GM12878 (cell line): ENCODE data around the gene PLAGL1. TPM values are rescaled to one million over a fixed set of nuclear protein-coding genes. Genes with fewer than 3 reads are reported as not detected.

Experiments
- ATAC-seq: fragments of 200-7000 bp; cut with Tn5 transposase; 3 replicates; pipeline ENCODE4 v1.9.1; 2020; ENCODE audit warnings: mild to moderate bottlenecking, moderate library complexity
- BruUV-seq: library from RNA; stranded (reverse); fragments of 400-500 nt; replicated peaks from 2 replicates; lab custom pipeline; 2021; lab: Mats Ljungman, UMichigan
- CTCF ChIA-PET: fragments of 300-600 bp; sonication (Branson Sonifier 250); formaldehyde crosslinking; extraction: SDS; loops from one replicate; lab custom pipeline; 2021; ENCODE audit warnings: inconsistent platforms; lab: Yijun Ruan, JAX
- POLR2A ChIA-PET: fragments of 350-600 bp; formaldehyde crosslinking; extraction: SDS; loops from one replicate; lab custom pipeline; 2021; ENCODE audit warnings: inconsistent platforms; lab: Charles Lee
- RAD21 ChIA-PET: fragments of 300-600 bp; sonication (Branson Sonifier 250); formaldehyde crosslinking; loops from one replicate; lab custom pipeline; 2023; ENCODE audit warnings: antibody characterized with exemption; ENCODE audit not compliant: unreplicated experiment; lab: Charles Lee
- SMC1A ChIA-PET: fragments of 300-600 bp; sonication (Branson Sonifier 250); formaldehyde crosslinking; loops from one replicate; lab custom pipeline; 2023; ENCODE audit not compliant: unreplicated experiment, uncharacterized antibody; lab: Charles Lee
- DNase-seq: peaks from one replicate; pipeline ENCODE4 v3.0.0-alpha.2; 2011; ENCODE audit warnings: low read depth, low spot score
- FAIRE-seq: peaks from 3 replicates; lab custom pipeline; 2011; peaks lifted over from hg19 to GRCh38; lab: Jason Lieb, UNC
- H2AFZ ChIP-seq: 2 replicates; pipeline ENCODE4 v1.6.0; 2011; ENCODE audit warnings: low read depth, low read length, control low read depth; ENCODE audit not compliant: control insufficient read depth
- H3K27ac ChIP-seq: 2 replicates; pipeline ENCODE4 v1.5.1; 2011; ENCODE audit warnings: control low read depth; ENCODE audit not compliant: control insufficient read depth, insufficient read depth
- H3K27me3 ChIP-seq, 2 experiments: replicated peaks in 1 of 2; 2 replicates each; pipeline versions ENCODE4 v1.6.0 to v1.6.1; 2011; ENCODE audit warnings: low read length in 1 of 2; ENCODE audit not compliant: control insufficient read depth in 2 of 2, insufficient read depth in 2 of 2
- H3K36me3 ChIP-seq, 2 experiments: 2 replicates each; pipeline ENCODE4 v1.5.1; 2011; ENCODE audit warnings: low read length in 1 of 2; ENCODE audit not compliant: control insufficient read depth in 2 of 2, insufficient read depth in 2 of 2
- H3K4me1 ChIP-seq: 2 replicates; pipeline ENCODE4 v1.6.1; 2011; ENCODE audit warnings: mild to moderate bottlenecking, low read length, moderate library complexity, mixed read lengths; ENCODE audit not compliant: control insufficient read depth, insufficient read depth
- H3K4me2 ChIP-seq: 2 replicates; pipeline ENCODE4 v1.6.0; 2011; ENCODE audit warnings: control low read depth; ENCODE audit not compliant: control insufficient read depth, insufficient read depth
- H3K4me3 ChIP-seq: fragments of 200-600 bp; sonication (generic); 2 replicates; pipeline ENCODE4 v1.5.1; 2016
- H3K79me2 ChIP-seq: 2 replicates; pipeline ENCODE4 v1.6.0; 2011; ENCODE audit warnings: low read length; ENCODE audit not compliant: control insufficient read depth, insufficient read depth
- H3K9ac ChIP-seq: 2 replicates; pipeline ENCODE4 v1.8.0; 2011; ENCODE audit warnings: low read length, control low read depth, mixed read lengths; ENCODE audit not compliant: control insufficient read depth, insufficient read depth
- H3K9me3 ChIP-seq: replicated peaks from 3 replicates; pipeline ENCODE4 v1.5.1; 2011; ENCODE audit warnings: mild to moderate bottlenecking, low read length; ENCODE audit not compliant: control insufficient read depth, insufficient read depth
- H4K20me1 ChIP-seq: 2 replicates; pipeline ENCODE4 v1.6.0; 2011; ENCODE audit not compliant: control insufficient read depth, insufficient read depth
- BCL11A ChIP-seq: IDR thresholded peaks from 2 replicates; pipeline ENCODE4 v1.6.1; 2011; ENCODE audit warnings: low read depth, low read length
- ETV6 ChIP-seq, 2 experiments: fragments of 450-650 bp in 1 of 2; IDR thresholded peaks in 1 of 2; conservative IDR thresholded peaks in 1 of 2; 2 replicates each; pipeline ENCODE4 v1.6.1; 2014; ENCODE audit warnings: antibody characterized with exemption in 1 of 2, borderline replicate concordance in 1 of 2, low read depth in 1 of 2, mild to moderate bottlenecking in 1 of 2, moderate library complexity in 1 of 2
- HDAC6 ChIP-seq: fragments of 200-600 bp; sonication (generic); IDR thresholded peaks from one replicate; pipeline ENCODE4 v1.8.0; 2017; ENCODE audit warnings: antibody characterized with exemption; ENCODE audit not compliant: unreplicated experiment
- KLF5 ChIP-seq: fragments of 450-650 bp; IDR thresholded peaks from 2 replicates; pipeline ENCODE4 v1.6.1; 2014; ENCODE audit warnings: mild to moderate bottlenecking; ENCODE audit not compliant: partially characterized antibody
- NFIC ChIP-seq: IDR thresholded peaks from 2 replicates; pipeline ENCODE4 v1.6.1; 2012; ENCODE audit warnings: low read depth, mild to moderate bottlenecking, inconsistent platforms, low read length, moderate library complexity
- PBX3 ChIP-seq: IDR thresholded peaks from 2 replicates; pipeline ENCODE4 v1.6.1; 2011; ENCODE audit warnings: mild to moderate bottlenecking, low read depth, low read length, moderate library complexity; ENCODE audit not compliant: insufficient replicate concordance
- USF2 ChIP-seq: IDR thresholded peaks from 2 replicates; pipeline ENCODE4 v1.6.1; 2011; ENCODE audit warnings: low read depth, low read length, improper control_type of control experiment, borderline replicate concordance
- ZBED1 ChIP-seq: IDR thresholded peaks from 2 replicates; pipeline ENCODE4 v1.6.1; 2016; ENCODE audit warnings: borderline replicate concordance
- ZNF207 ChIP-seq: fragments of 450-650 bp; IDR thresholded peaks from 2 replicates; pipeline ENCODE4 v1.6.1; 2014; ENCODE audit warnings: antibody characterized with exemption, mild to moderate bottlenecking, borderline replicate concordance
- ZNF24 ChIP-seq: fragments of 450-650 bp; IDR thresholded peaks from 2 replicates; pipeline ENCODE4 v1.6.1; 2017; ENCODE audit warnings: antibody characterized with exemption, mild to moderate bottlenecking
- WGBS: methylation state at CpG from one replicate; pipeline ENCODE4 v1.1.6; 2016; ENCODE audit warnings: low lambda C conversion rate; ENCODE audit not compliant: insufficient replicate concordance, insufficient coverage; ENCODE audit errors: missing lambda C conversion rate; 5-methylcytosine and 5-hydroxymethylcytosine counted together
- in situ Hi-C: fragments of 300-500 bp; cut with MboI; formaldehyde crosslinking; loops from 9 replicates; pipeline ENCODE4 v1.14.3; 2018; ENCODE audit warnings: mixed read lengths
- intact Hi-C: fragments of 100-400 bp; cut with micrococcal nuclease; formaldehyde crosslinking; loops from one replicate; pipeline ENCODE4 v1.14.2; 2022; ENCODE audit not compliant: unreplicated experiment
- polyA plus RNA-seq, 11 experiments: library from polyadenylated mRNA; depleted of rRNA in 4 of 11; unstranded in 6 of 11; stranded (reverse) in 5 of 11; fragments of >200 nt; fragmentation: Nextera tagmentation in 4 of 11; fragmentation: Illumina TruSeq in 1 of 11; extraction: Ambion mirVana in 4 of 11; extraction: Trizol in 1 of 11; gene quantifications; 1 replicate in 1 of 11; 2 replicates in 10 of 11; pipeline versions ENCODE4 v1.2.1 to v1.2.3, GENCODE V29; 2011 to 2016; ENCODE audit warnings: inconsistent platforms in 2 of 11, missing spikeins in 2 of 11, low read depth in 1 of 11
- total RNA-seq, 4 experiments: library from RNA; depleted of rRNA in 3 of 4; stranded (reverse); fragments of >200 nt in 3 of 4; fragmentation: Illumina TruSeq in 1 of 4; extraction: Trizol in 1 of 4; gene quantifications; 2 replicates each; pipeline versions ENCODE4 v1.2.1 to v1.2.3, GENCODE V29; 2013 to 2021
- TF ChIP-seq, protein P1 (sequence below): fragments of 450-650 bp; IDR thresholded peaks from 2 replicates; pipeline ENCODE4 v1.6.1; 2017; ENCODE audit warnings: antibody characterized with exemption, mild to moderate bottlenecking, moderate library complexity

PLAGL1 gene
- total and polyA plus RNA-seq, 10 of the 15 experiments (the other 5 are each of a cell fraction or from before 2014, with no cell fraction given) = 2.6 to 19.1 (median 5.7) TPM

DNA sequence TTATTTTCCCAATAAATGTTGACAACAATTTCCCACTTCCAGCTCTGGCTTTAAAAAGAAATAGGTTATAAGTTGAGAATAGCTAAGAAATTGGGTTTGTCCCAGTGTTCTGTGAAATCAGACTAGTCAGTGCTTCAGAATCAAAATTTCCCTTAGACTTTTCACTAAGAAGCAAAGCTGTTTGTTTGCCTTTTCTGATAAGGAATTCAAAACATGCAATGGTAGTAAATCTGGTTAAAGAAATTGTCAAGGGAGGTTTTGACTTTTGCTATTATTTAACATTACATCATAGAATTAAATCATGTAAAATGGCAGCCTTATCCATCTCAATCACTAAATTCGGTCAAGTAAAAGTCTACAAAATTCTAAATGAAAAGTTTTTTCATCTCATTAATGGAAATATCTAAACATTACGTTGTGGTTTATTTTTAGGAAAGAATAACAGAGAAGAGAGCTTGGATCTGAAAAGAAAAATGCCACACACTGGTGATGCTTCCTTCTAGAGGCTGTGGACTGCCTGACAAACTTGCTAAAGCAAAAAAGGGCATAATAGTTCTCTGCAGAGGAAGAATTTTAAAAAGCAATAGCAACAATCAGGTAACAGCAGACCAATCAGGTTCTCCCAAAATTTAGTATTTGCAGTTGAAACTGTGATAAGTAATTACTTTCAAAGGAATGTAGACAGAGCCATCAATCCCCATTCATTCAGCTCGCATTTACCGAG lies 36.4 kb downstream of the PLAGL1 start (continued):
- TF ChIP-seq, protein P1, sequence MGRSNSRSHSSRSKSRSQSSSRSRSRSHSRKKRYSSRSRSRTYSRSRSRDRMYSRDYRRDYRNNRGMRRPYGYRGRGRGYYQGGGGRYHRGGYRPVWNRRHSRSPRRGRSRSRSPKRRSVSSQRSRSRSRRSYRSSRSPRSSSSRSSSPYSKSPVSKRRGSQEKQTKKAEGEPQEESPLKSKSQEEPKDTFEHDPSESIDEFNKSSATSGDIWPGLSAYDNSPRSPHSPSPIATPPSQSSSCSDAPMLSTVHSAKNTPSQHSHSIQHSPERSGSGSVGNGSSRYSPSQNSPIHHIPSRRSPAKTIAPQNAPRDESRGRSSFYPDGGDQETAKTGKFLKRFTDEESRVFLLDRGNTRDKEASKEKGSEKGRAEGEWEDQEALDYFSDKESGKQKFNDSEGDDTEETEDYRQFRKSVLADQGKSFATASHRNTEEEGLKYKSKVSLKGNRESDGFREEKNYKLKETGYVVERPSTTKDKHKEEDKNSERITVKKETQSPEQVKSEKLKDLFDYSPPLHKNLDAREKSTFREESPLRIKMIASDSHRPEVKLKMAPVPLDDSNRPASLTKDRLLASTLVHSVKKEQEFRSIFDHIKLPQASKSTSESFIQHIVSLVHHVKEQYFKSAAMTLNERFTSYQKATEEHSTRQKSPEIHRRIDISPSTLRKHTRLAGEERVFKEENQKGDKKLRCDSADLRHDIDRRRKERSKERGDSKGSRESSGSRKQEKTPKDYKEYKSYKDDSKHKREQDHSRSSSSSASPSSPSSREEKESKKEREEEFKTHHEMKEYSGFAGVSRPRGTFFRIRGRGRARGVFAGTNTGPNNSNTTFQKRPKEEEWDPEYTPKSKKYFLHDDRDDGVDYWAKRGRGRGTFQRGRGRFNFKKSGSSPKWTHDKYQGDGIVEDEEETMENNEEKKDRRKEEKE = no peak
- TF ChIP-seq ZNF207 (no peak), KLF5 (no peak), PBX3 (no peak)
- TF ChIP-seq, all 136 proteins: peak for 0

GRCh38 chr6:143970456-143971218 lies 37.4 kb downstream of the PLAGL1 start:
- intact Hi-C loops = no loop called here
- no TSS peak for BruUV-seq
- TF ChIP-seq BCL11A = no peak
- no peak for TF ChIP-seq USF2
- TF ChIP-seq ZNF24 = no peak
- no peak for TF ChIP-seq ETV6 (conservative IDR thresholded peaks at IDR 0.05 in 1 of 2, IDR thresholded peaks at IDR 0.05 in 1 of 2; ENCODE audit: borderline replicate concordance in 1 of 2, low read depth in 1 of 2)
- no peak for TF ChIP-seq NFIC
- TF ChIP-seq ZBED1 = no peak
- no peak for TF ChIP-seq HDAC6

More at GRCh38 chr6:143970456-143971218, 37.4 kb downstream of the PLAGL1 start:
- RAD21 ChIA-PET = no interaction called here
- H3K4me1 ChIP-seq = no peaks in the 10 kb centered on the region
- CTCF ChIA-PET = interaction anchor here (0.6 to 2.0 kb wide), 2 partner anchors 31 to 1510 kb away, joined by 3 to 7 read pairs; no protein-coding TSS in a partner anchor
- H3K9ac ChIP-seq = no peak overlapping the region
- H3K36me3 ChIP-seq = peaks cover 0 to 3% of the 10 kb centered on the region in 2 experiments; a peak in 2 of 4 replicates
- in situ Hi-C loops = no loop called here
- DNase-seq (no peak), ATAC-seq (no peak), FAIRE-seq (no peak)
- no peak overlapping the region for H3K4me2 ChIP-seq
- 60% methylated on average over 6 of the region's 6 CpGs for WGBS
- SMC1A ChIA-PET = no interaction called here
- H3K27me3 ChIP-seq = no peaks in the 10 kb centered on the region
- no peaks in the 10 kb centered on the region for H3K79me2 ChIP-seq
- POLR2A ChIA-PET = no interaction called here
- no peaks in the 10 kb centered on the region for H4K20me1 ChIP-seq
- H2AFZ ChIP-seq = no peak overlapping the region
- H3K27ac ChIP-seq = no peak overlapping the region
- H3K9me3 ChIP-seq = no peaks in the 10 kb centered on the region
- H3K4me3 ChIP-seq = no peak overlapping the region
